Retinal pigment epithelial cell (primary cell): Measurements from ENCODE around the gene ERC1.

ENCODE experiments used
- DNase-seq: peaks from one replicate; pipeline ENCODE4 v3.0.0-alpha.2; 2010; ENCODE audit warnings: low read depth
- H3K4me3 ChIP-seq: 2 replicates; pipeline ENCODE4 v1.5.1; 2011; ENCODE audit warnings: mild to moderate bottlenecking, low read length, control low read depth, moderate library complexity
- TF ChIP-seq, protein P1 (sequence below): conservative IDR thresholded peaks from 2 replicates; pipeline ENCODE4 v1.5.1; 2011; ENCODE audit warnings: low read depth, low read length, control low read depth, inconsistent platforms

The ERC1 gene

GRCh38 chr12:981176-981828 lies 9.7 kb upstream of the ERC1 start:
- TF ChIP-seq, protein P1, sequence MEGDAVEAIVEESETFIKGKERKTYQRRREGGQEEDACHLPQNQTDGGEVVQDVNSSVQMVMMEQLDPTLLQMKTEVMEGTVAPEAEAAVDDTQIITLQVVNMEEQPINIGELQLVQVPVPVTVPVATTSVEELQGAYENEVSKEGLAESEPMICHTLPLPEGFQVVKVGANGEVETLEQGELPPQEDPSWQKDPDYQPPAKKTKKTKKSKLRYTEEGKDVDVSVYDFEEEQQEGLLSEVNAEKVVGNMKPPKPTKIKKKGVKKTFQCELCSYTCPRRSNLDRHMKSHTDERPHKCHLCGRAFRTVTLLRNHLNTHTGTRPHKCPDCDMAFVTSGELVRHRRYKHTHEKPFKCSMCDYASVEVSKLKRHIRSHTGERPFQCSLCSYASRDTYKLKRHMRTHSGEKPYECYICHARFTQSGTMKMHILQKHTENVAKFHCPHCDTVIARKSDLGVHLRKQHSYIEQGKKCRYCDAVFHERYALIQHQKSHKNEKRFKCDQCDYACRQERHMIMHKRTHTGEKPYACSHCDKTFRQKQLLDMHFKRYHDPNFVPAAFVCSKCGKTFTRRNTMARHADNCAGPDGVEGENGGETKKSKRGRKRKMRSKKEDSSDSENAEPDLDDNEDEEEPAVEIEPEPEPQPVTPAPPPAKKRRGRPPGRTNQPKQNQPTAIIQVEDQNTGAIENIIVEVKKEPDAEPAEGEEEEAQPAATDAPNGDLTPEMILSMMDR, result no peak
- DNase-seq, result no peak
- H3K4me3 ChIP-seq, result no peak overlapping the region

GRCh38 chr12:981961-982360 lies 9.1 kb upstream of the ERC1 start:
- DNase-seq, result no peak
- no peak overlapping the region for H3K4me3 ChIP-seq
- TF ChIP-seq, protein P1, result no peak

GRCh38 chr12:988646-989045 lies 2.4 kb upstream of the ERC1 start:
- TF ChIP-seq, protein P1, result no peak

DNA sequence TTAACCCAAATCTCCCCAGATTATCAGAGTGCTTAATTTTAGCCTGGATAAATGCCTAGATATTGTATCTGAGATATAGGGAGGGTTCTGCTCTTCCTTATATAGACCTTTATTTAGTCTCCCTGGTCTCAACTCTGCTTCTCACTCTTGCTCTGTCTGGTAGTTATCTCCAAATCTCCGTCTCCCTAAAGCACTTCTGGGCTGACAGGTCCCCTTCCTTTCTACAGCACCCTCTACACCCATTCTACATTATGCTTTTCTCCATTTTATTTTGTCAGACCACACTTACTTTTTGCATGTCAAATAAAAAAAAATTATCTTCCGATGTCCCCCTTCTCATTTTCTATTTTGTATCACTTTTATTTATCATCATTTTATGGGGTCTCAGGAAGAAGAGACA lies 2.0 kb upstream of the ERC1 start:
- DNase-seq, result no peak
- TF ChIP-seq, protein P1, result no peak
- H3K4me3 ChIP-seq, result no peak overlapping the region

More at GRCh38 chr12:988646-989045, 2.4 kb upstream of the ERC1 start:
- no peak for DNase-seq
- no peak overlapping the region for H3K4me3 ChIP-seq

DNA sequence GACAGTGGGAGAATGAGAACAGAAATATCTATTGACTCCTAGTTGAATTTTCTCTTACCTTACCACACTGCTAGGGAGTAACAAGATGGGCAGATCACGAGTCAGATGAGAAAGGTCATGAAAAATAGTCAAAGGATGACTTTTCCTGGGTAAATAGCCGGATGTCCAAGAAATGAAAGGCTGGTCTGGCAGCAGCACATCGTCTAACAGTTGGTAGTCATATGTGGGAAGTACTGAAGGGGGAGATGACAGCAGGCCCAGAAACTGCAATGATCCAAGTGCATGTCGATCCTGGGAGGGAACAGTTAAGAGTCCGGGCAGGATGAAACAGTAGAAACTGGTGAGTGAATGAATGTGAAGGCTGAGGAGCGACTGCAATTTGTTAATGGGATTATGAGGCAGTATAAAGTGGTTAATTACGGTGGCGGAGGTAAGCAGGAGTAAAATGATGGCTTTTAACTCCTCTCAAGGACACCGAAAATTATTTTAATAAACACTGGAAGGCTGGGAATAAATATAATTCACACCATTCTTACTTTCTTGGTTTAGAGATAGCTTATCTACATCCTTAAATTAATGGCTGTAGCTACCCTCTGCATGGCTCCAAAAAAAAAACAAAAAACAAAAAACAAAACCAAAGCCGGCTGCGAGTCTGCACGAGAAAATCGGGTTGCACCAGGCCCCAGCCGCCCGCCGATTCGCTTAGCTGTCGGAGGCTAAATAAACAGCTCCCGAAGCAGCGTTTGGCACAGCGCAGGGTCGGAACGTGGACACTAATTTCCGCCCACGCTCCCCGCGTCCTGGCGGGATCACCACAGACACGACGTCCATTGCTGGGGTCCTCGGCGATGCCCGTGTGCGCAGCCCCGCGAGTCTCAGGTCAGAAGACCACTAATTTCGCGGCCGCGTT lies 1.0 kb upstream of the ERC1 start:
- peak overlapping the region; percentile 81 for H3K4me3 ChIP-seq
- TF ChIP-seq, protein P1, result peak; percentile 6
- DNase-seq, result no peak

DNA sequence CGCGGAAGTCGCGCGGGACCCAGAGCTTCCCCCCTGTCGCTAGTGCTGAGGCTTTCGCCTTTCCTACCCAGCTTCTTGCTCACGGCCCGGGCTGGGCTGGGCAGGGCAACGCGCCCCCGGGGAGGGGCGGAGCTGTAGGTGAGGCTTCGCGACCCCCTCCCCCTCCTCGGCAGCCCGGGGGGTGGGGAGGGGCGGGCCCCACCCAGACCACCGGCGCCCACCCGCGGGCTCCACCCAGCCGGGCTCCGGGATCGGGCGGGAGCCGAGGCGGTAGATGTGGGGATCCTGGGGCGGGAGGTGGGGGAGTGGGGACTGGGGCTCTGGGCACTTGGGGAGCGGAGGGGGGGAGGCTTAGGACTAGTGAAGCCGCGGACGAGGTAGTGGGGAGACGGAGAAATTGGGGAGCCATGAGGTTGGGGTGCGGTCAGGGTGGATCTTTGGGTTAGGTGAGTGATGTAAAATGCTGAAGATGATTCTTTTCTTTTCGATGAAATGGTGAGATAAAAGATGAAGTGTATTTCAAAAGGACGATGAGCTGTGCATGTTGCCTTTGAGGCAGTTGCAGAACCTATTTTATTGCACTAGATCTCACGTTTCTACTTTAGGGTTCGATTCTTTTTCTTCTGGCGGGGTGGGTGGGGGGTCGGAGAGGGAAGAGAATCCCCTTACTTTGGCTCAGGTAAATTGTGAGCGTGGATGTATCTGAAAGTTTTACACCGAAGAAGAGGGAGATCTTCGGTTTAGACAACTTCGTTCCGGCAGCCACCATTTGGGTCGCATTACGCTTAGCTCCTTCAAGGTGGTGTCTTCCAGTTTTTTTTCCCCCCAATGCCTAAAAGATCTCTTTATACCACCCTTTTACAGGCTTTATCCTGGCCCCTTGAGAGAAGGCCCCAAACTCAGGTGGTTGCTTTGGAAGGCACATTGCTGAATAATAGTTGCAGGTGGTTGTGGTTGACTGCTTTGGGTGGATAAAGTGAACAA lies 619 bp downstream of the ERC1 start:
- DNase-seq, result no peak
- H3K4me3 ChIP-seq, result peak overlapping the region; percentile 63
- TF ChIP-seq, protein P1, result no peak
